HG03108 (cell line): ENCODE measurements around the gene KCNT2.

Experiments
- ATAC-seq: cut with Tn5 transposase; IDR thresholded peaks from one replicate; pipeline ENCODE4 v1.9.1; 2021; ENCODE audit warnings: moderate library complexity; ENCODE audit not compliant: unreplicated experiment

KCNT2 gene

DNA sequence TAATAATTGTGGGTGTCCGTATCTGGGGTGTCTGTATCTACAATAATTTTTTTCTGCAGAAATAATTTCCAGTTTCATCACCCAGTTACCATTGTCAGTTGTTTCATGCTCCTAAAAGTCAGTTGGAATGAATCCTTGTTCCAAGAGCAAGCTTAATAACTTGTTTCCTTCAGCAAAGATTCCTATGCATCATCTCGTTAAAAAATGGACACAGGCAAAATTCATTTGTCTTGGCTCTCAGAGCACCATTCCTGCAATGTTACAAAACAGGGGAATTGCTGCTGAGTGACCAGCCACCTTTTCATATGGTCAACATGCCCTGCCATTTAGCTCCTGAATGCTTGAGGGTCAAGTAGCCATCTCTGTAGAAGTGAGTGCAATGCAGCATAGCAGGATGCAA is 393.4 kb downstream of the KCNT2 start:
- ATAC-seq = no peak

DNA sequence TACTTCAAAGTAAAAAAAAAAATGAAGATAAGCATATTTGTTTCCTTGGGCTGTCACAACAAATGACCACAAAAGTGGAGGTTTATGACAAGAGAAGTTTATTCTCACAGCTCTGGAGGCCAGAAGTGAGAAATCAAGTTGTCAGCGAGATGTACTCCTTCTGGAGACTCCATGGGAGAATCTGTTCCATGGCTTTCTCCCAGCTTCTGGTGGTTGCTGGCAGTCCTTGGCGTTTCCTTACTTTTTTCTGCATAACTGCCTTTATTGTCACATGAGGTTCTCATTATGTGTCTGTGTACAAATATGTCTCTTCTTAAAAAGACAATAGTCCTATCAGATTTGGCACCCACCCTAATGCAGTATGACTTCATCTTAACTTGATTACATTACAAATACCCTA is 398.3 kb downstream of the KCNT2 start:
- ATAC-seq = no peak

DNA sequence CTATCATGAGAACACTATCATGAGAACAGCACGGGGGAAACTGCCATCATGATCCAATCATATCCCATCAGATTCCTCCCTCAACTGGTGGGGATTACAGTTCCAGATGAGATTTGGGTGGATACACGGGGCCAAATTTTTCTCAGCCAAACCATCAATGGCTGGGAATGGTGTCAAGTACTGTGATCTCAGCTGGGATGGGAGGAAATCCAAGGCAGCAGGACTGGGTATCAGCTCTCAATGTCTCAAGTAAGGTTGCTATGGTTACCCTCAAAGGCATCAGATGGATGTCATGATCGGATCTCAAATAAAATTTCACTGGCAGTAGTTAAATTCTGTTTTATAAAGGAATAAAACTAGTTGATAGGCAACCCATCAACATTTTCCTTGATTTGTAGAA is 399.0 kb downstream of the KCNT2 start:
- ATAC-seq = no peak

DNA sequence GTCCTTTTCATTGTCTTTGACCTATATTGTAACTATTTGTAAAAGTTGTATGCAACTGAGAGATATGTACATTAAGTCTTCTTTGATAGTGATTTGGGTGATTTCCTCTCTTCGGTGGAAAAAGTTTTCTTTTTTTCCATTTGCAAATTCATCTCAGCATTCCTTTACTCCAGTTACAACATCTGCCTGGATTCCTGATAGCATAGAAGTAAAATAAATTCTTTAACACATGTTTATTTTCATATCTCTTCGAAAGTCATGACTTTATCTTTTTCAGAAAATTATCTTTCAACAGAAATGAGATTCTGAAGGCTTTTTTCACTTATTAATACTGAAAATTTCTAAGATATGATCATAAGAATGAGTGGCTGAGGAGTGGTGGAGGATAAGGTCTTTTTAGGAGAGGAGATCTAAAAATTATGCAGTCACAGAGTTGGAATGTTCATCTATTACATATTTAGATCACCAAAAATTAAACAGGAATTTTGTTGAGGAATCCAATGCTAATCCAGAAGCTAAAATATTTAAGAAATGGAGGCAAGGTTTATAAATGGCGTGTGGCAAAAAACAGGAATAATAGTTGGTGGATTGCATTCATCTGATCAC is 400.5 kb downstream of the KCNT2 start:
- no peak for ATAC-seq

DNA sequence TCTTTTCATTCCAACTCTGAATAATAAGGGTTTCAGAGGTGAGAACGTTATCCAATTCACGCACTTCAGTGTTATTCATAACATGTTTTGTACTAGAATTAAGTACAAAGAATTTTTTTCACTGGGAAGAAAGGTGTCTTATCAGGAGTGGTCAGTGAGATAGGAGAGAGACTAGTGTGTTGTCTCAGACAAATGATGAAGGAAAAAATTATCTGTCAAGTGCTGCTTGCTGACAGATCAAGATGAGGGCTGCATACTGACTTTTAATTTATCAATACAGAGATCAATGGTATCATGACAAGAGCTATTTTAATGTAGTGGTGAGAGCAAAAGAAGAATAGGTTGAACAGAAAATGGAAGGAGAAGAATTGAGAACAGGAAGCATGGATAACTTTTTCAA is 402.4 kb downstream of the KCNT2 start:
- ATAC-seq = no peak

DNA sequence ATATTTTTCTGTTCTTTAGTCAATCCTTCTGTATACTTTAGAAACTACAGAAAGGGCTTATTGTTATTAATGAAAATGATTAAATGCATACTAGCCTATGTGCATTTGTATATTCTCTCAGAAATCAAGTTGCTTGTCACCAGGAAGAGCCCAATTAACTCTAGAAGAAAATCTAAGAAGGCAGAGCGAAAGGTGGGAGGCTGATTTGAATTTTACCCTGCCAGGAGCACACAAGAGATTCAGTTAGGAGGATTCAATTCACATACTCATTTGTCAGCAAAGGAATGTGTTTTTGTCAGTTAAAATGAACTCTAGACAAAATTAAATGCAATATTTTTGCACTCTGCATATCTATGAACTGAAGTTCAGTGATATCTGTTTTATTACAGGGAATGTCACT is 411.8 kb downstream of the KCNT2 start:
- no peak for ATAC-seq

DNA sequence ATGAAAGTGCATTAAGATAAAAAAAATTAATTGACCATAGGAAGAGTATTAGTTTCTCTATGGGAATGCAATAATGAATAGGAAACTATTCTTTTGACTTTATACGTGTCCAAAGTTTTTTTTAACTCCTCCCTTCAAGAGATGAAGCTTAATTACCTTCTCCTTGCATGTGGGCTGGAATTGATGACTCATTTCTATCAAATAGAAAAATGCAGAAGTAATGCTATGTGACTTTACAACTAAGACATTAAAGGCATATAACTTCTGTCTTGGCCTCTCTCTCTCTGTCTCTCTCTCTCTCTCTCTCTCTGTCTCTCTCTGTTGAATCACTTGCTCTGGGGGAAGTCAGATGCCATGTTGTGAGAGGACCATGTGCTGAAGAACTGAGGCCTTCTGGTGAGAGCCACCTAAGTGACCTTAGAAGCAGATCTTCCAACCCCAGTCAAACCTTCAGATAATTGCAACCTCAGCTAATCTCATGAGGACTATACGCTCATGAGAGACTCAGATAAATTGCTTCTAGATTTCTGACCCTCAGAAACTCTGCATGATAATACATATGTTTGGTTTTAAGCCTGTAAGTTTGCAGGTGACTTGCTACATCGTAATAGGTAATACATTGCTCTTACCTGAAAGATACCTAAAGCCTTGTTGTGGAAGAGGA is 414.2 kb downstream of the KCNT2 start:
- ATAC-seq = no peak

DNA sequence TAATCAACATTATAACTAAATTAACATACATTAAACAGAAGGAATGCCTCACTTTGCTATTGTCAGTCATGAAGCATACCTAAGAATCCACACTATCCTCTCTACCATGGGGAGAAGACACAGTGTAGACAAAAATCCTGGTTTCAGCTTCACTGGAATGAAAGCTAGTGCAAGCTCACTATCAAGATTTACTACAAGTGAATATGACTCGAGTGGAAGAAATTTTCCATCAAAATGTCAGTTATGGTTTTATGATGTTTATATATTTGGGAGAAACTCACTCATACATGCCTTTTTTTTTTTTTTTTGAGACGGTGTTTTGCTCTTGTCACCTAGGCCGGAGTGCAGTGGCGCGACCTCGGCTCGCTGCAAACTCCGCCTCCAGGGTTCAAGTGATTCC is 424.3 kb downstream of the KCNT2 start:
- ATAC-seq = no peak

DNA sequence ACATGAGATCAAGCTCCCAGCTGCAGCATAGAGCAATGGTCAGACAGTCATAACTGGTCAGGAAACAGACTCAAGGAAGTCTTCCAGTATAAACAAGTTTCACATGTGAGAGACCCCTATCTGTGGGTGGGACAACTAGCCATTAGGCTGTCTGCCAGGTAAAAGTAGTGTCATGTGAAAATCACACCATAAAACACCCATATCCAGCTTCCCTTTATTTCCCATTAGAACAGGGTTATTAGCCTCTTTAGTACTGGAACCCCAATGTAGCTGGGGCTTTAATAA is 426.7 kb downstream of the KCNT2 start:
- ATAC-seq = no peak

DNA sequence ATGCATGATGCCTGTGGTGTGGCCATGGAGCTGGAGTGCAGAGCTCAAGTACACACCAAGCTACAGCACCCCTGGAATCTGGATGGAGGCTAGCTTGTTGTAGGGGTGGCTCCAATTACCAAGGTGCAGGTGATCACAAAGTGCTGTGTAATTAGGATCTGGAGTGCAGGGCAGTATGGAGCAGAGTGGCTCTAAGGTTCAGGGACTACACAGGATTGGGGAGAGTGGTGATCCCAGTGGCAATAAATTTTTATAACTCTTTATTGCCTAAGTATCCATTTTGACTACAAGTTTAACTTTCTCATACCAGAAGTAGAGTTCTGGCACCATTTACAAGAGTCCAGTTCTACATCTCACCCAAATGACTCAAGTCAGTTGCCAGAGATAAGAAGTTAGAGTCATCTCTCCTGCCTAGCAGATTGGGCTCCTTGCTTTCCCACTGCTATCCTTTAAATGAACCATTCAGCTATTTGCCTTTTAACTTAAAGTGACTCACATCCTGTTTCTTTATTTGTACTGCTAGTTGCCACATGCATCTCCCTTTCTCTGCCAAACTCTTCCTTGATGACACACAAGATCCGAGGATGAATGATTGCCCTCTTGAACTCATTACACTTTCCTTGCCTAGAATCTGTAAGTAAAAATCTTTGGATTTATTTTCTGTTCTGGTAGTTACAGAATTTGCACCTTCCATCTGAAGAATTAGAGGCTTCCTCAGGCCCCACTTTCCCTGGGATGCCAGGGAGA is 427.2 kb downstream of the KCNT2 start:
- ATAC-seq = no peak

DNA sequence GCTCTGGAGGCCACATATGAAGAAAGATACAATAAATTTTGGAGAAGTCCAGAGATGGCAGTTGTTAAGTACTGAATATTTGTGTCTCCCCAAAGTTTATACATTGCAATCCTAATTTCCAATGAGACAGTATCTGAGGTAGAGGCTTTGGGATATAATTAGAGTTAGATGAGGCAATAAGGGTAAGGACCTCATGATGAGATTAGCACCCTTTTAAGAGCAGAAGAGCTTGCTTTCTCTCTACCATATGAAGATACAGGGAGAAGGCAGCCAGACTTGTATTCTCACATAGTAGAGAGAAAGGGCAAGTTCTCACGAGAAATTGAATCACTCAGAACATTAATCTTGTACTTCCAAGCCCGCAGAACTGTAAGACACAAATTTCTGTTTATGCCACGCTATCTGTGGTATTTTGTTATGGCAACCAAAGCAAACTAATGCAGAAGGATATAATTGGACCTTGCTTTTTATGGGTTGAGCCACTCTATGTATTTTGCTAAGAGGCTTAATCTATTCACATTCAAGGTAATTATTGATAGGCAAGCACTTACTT is 430.1 kb downstream of the KCNT2 start:
- ATAC-seq = no peak
